GM19328 (cell line): ENCODE measurements around the gene CDS1.
"Not testable (repeated sequence)": the region's sequence is repeated elsewhere in the genome, so short reads cannot be mapped to it uniquely, and the experiment has no call there.

Experiments
- ATAC-seq: cut with Tn5 transposase; IDR thresholded peaks from one replicate; pipeline ENCODE4 v1.9.1; 2021; ENCODE audit warnings: mild to moderate bottlenecking, moderate library complexity; ENCODE audit not compliant: unreplicated experiment

The CDS1 gene

GRCh38 chr4:84669201-84669600, 86.3 kb downstream of the CDS1 start:
- no peak for ATAC-seq

- ATAC-seq, result no peak
These were observed 89.2 kb downstream of the CDS1 start for GRCh38 chr4:84672177-84672576.

GRCh38 chr4:84673475-84674240, 90.7 kb downstream of the CDS1 start:
- ATAC-seq, result no peak

GRCh38 chr4:84677093-84677492, 94.2 kb downstream of the CDS1 start:
- no peak for ATAC-seq

GRCh38 chr4:84677995-84678394, 95.1 kb downstream of the CDS1 start:
- no peak for ATAC-seq

GRCh38 chr4:84678976-84679744, 96.2 kb downstream of the CDS1 start:
- no peak for ATAC-seq

- no peak for ATAC-seq
These were observed 98.0 kb downstream of the CDS1 start for GRCh38 chr4:84680956-84681355.

- no peak for ATAC-seq
These were observed 98.8 kb downstream of the CDS1 start for GRCh38 chr4:84681486-84682274.

- not testable (repeated sequence) for ATAC-seq
These were observed 99.7 kb downstream of the CDS1 start for GRCh38 chr4:84682661-84683060.

- ATAC-seq, result no peak
These were observed 100.3 kb downstream of the CDS1 start for GRCh38 chr4:84683064-84683850.

- no peak for ATAC-seq
These were observed 101.4 kb downstream of the CDS1 start for GRCh38 chr4:84684361-84684760.

- no peak for ATAC-seq
These were observed 102.2 kb downstream of the CDS1 start for GRCh38 chr4:84685105-84685504.

- ATAC-seq, result no peak
These were observed 105.7 kb downstream of the CDS1 start for GRCh38 chr4:84688605-84689004.

- no peak for ATAC-seq
These were observed 106.3 kb downstream of the CDS1 start for GRCh38 chr4:84689197-84689596.

GRCh38 chr4:84690481-84690880, 107.6 kb downstream of the CDS1 start:
- no peak for ATAC-seq

GRCh38 chr4:84691170-84691691, 108.3 kb downstream of the CDS1 start:
- no peak for ATAC-seq

- no peak for ATAC-seq
These were observed 108.9 kb downstream of the CDS1 start for GRCh38 chr4:84691800-84692199.

- ATAC-seq, result no peak
These were observed 114.2 kb downstream of the CDS1 start for GRCh38 chr4:84697159-84697558.

GRCh38 chr4:84697615-84698201, 114.8 kb downstream of the CDS1 start:
- no peak for ATAC-seq
